ENCODE data around the gene LIPI. TPM values are rescaled to one million over a fixed set of nuclear protein-coding genes. Genes with fewer than 3 reads are reported as not detected.
"Not testable (repeated sequence)": the region's sequence is repeated elsewhere in the genome, so short reads cannot be mapped to it uniquely, and the experiment has no call there.

LIPI gene
- total and polyA plus RNA-seq, 2 experiments from 2014 or later, result not detected

DNA sequence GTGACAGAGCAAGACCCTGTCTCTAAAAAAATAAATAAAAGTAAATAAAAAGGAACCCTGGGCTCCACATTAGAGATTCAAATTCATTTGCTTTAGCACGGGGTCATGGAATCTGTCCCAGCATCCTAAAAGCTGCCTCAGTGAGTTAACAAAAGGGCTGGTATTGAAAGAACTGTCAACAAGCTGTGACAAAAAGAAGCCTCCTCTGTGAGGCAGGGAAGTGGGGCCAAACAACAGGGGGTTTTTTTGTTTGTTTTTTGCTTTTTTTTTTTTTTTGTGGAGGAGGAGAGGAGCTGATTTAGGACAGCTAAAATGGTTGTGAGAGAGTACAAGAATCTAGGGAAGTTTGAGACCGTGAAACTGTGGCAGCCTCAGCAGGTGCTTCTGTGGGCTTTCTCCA lies 115.7 kb downstream of the LIPI start:
- no peaks in the 10 kb centered on the region for H3K9me3 ChIP-seq (ENCODE audit: low read depth)
- no peak overlapping the region for H3K27ac ChIP-seq
- no peaks in the 10 kb centered on the region for H3K9me2 ChIP-seq (replicated peaks; ENCODE audit: insufficient read depth)
- TF ChIP-seq, protein P1, sequence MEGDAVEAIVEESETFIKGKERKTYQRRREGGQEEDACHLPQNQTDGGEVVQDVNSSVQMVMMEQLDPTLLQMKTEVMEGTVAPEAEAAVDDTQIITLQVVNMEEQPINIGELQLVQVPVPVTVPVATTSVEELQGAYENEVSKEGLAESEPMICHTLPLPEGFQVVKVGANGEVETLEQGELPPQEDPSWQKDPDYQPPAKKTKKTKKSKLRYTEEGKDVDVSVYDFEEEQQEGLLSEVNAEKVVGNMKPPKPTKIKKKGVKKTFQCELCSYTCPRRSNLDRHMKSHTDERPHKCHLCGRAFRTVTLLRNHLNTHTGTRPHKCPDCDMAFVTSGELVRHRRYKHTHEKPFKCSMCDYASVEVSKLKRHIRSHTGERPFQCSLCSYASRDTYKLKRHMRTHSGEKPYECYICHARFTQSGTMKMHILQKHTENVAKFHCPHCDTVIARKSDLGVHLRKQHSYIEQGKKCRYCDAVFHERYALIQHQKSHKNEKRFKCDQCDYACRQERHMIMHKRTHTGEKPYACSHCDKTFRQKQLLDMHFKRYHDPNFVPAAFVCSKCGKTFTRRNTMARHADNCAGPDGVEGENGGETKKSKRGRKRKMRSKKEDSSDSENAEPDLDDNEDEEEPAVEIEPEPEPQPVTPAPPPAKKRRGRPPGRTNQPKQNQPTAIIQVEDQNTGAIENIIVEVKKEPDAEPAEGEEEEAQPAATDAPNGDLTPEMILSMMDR (IDR thresholded peaks at IDR 0.05; ENCODE audit: poor library complexity), result no peak
- no peak for TF ChIP-seq EZH2 (IDR thresholded peaks at IDR 0.05; ENCODE audit: borderline replicate concordance)
- TF ChIP-seq EZH2phosphoT487 (IDR thresholded peaks at IDR 0.05; ENCODE audit: low read depth, severe bottlenecking, unreplicated experiment), result no peak
- DNase-seq (ENCODE audit: low spot score), result no peak
- H3K27me3 ChIP-seq, result no peaks in the 10 kb centered on the region
- WGBS (ENCODE audit: low lambda C conversion rate, missing lambda C conversion rate), result 79% methylated on average over 2 of the region's 2 CpGs
- no peak overlapping the region for H2AFZ ChIP-seq
- H3K4me3 ChIP-seq, result no peak overlapping the region
- no peaks in the 10 kb centered on the region for H3K79me2 ChIP-seq
- no peak overlapping the region for H3K4me2 ChIP-seq
- no peaks in the 10 kb centered on the region for H4K20me1 ChIP-seq (ENCODE audit: insufficient read depth, poor library complexity, severe bottlenecking)
- H3K4me1 ChIP-seq (ENCODE audit: insufficient read depth), result no peaks in the 10 kb centered on the region
- H3K36me3 ChIP-seq (replicated peaks; ENCODE audit: insufficient read depth, low read depth), result no peaks in the 10 kb centered on the region

DNA sequence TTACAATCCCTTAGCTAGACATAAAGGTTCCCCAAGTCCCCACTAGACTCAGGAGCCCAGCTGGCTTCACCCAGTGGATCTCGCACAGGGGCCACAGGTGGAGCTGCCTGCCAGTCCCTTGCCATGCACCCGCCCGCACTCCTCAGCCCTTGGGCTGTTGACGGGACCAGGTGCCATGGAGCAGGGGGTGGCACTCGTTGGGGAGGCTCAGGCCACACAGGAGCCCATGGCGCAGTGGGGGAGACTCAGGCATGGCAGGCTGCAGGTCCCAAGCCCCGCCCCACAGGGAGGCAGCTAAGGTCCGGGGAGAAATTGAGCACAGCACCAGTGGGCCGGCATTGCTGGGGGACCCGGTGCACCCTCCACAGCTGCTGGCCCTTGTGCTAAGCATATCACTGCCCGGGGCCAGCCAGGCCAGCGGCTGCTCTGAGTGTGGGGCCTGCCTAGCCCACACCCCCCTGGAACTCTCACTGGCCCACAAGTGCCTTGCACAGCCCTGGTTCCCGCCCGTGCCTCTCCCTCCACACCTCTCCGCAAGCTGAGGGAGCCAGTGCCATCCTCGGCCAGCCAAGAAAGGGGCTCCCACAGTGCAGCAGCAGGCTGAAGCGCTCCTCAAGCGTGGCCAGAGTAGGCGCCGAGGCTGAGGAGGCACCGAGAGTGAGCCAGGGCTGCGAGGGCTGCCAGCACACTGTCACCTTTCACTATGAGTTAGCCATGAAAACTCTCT lies 117.8 kb downstream of the LIPI start:
- no peaks in the 10 kb centered on the region for H3K9me3 ChIP-seq (ENCODE audit: low read depth)
- H3K36me3 ChIP-seq (replicated peaks; ENCODE audit: insufficient read depth, low read depth), result no peaks in the 10 kb centered on the region
- no peaks in the 10 kb centered on the region for H3K4me1 ChIP-seq (ENCODE audit: insufficient read depth)
- DNase-seq (ENCODE audit: low spot score), result no peak
- H3K27me3 ChIP-seq, result no peaks in the 10 kb centered on the region
- no peak overlapping the region for H3K27ac ChIP-seq
- H3K9me2 ChIP-seq (replicated peaks; ENCODE audit: insufficient read depth), result no peaks in the 10 kb centered on the region
- WGBS (ENCODE audit: low lambda C conversion rate, missing lambda C conversion rate), result 87% methylated on average over 22 of the region's 22 CpGs
- no peaks in the 10 kb centered on the region for H4K20me1 ChIP-seq (ENCODE audit: insufficient read depth, poor library complexity, severe bottlenecking)
- H3K4me2 ChIP-seq, result no peak overlapping the region
- TF ChIP-seq, protein P1 (IDR thresholded peaks at IDR 0.05; ENCODE audit: poor library complexity), result no peak
- no peak for TF ChIP-seq EZH2 (IDR thresholded peaks at IDR 0.05; ENCODE audit: borderline replicate concordance)
- TF ChIP-seq EZH2phosphoT487 (IDR thresholded peaks at IDR 0.05; ENCODE audit: low read depth, severe bottlenecking, unreplicated experiment), result no peak
- H3K4me3 ChIP-seq, result no peak overlapping the region
- H3K79me2 ChIP-seq, result no peaks in the 10 kb centered on the region
- no peak overlapping the region for H2AFZ ChIP-seq

DNA sequence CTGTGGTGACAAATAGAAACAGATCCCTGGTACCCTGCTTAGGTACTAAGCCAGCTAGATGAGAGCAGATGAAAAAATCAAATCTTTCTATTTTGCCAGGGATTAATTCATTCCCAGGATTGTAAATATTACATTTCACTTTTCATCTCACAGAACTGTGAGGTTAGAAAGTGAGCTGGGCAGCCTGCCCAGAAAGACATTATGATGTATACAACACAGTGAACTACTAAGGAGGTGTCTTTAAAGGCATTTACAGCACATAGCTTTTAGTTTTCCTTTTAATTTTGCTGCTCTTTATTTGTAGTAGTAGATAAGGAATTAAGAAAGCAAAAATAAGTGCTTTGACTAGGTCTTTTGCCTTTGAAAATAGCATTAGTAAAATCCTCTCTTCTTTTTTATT lies 120.6 kb downstream of the LIPI start:
- H2AFZ ChIP-seq; H3K4me2 ChIP-seq; H3K4me3 ChIP-seq; H3K4me1 ChIP-seq (ENCODE audit: insufficient read depth); DNase-seq (ENCODE audit: low spot score); H3K36me3 ChIP-seq (replicated peaks; ENCODE audit: insufficient read depth, low read depth); H3K9me2 ChIP-seq (replicated peaks; ENCODE audit: insufficient read depth); H3K9me3 ChIP-seq (ENCODE audit: low read depth); H3K27me3 ChIP-seq; H3K27ac ChIP-seq; H4K20me1 ChIP-seq (ENCODE audit: insufficient read depth, poor library complexity, severe bottlenecking); H3K79me2 ChIP-seq: not testable (repeated sequence)

DNA sequence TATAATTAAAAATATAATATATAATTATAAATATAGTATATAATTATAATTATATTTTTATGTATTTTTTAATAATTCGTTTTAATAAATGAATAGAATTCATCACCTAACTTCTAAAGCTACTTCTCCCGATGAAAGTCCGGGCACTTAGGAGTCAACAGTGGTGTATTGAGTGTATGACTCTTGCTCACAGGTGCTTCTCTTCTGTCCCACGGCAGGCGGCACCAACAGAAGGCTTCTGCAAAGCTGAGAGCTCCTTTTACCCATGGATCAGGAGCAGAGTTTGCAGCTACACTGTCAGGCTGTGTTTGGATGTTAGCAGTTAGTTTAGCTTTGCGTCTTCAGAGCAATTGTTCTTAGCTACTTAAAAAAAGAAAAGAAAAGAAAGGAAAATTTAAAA lies 122.4 kb downstream of the LIPI start:
- Histone ChIP-seq H3K9me3 (ENCODE audit: low read depth) (no peaks in the 10 kb centered on the region), H3K79me2 (no peaks in the 10 kb centered on the region), H2AFZ (no peak overlapping the region), H3K4me1 (ENCODE audit: insufficient read depth) (no peaks in the 10 kb centered on the region), H3K4me2 (no peak overlapping the region), H3K4me3 (no peak overlapping the region), H4K20me1 (ENCODE audit: insufficient read depth, poor library complexity, severe bottlenecking) (no peaks in the 10 kb centered on the region), H3K36me3 (replicated peaks; ENCODE audit: insufficient read depth, low read depth) (no peaks in the 10 kb centered on the region), H3K27ac (no peak overlapping the region), H3K9me2 (replicated peaks; ENCODE audit: insufficient read depth) (no peaks in the 10 kb centered on the region), H3K27me3 (no peaks in the 10 kb centered on the region)
- 94% methylated on average over 5 of the region's 6 CpGs for WGBS (ENCODE audit: low lambda C conversion rate, missing lambda C conversion rate)
- TF ChIP-seq, protein P1 (IDR thresholded peaks at IDR 0.05; ENCODE audit: poor library complexity), result no peak
- no peak for TF ChIP-seq EZH2 (IDR thresholded peaks at IDR 0.05; ENCODE audit: borderline replicate concordance)
- TF ChIP-seq EZH2phosphoT487 (IDR thresholded peaks at IDR 0.05; ENCODE audit: low read depth, severe bottlenecking, unreplicated experiment), result no peak
- no peak for DNase-seq (ENCODE audit: low spot score)
